GM23338 (cell line): ENCODE data around the gene MYO5B. TPM values are rescaled to one million over a fixed set of nuclear protein-coding genes. Genes with fewer than 3 reads are reported as not detected.

Source experiments
- ATAC-seq: fragments of 200-7000 bp; cut with Tn5 transposase; 3 replicates; pipeline ENCODE4 v1.9.1; 2020
- DNase-seq: peaks from one replicate; pipeline ENCODE4 v3.0.0-alpha.2; 2015; ENCODE audit warnings: low spot score
- H2AFZ ChIP-seq: fragments of 200-600 bp; sonication (generic); 2 replicates; pipeline ENCODE4 v1.8.0; 2016; ENCODE audit warnings: antibody characterized with exemption, mild to moderate bottlenecking, moderate library complexity
- H3F3A ChIP-seq: fragments of 200-600 bp; sonication (generic); replicated peaks from 2 replicates; pipeline ENCODE4 v1.8.0; 2017; ENCODE audit warnings: antibody characterized with exemption, mixed run types, low read depth
- H3K27ac ChIP-seq: fragments of 200-600 bp; sonication (generic); 2 replicates; pipeline ENCODE4 v1.6.1; 2016; ENCODE audit warnings: low read depth
- H3K27me3 ChIP-seq: fragments of 200-600 bp; sonication (generic); 2 replicates; pipeline ENCODE4 v1.8.0; 2016; ENCODE audit warnings: mild to moderate bottlenecking, mixed run types, moderate library complexity; ENCODE audit not compliant: insufficient read depth
- H3K36me3 ChIP-seq: fragments of 200-600 bp; sonication (generic); 2 replicates; pipeline ENCODE4 v1.8.0; 2016; ENCODE audit warnings: mild to moderate bottlenecking; ENCODE audit not compliant: insufficient read depth
- H3K4me1 ChIP-seq: fragments of 200-600 bp; sonication (generic); 2 replicates; pipeline ENCODE4 v1.8.0; 2016; ENCODE audit warnings: mild to moderate bottlenecking, moderate library complexity; ENCODE audit not compliant: insufficient read depth
- H3K4me2 ChIP-seq: fragments of 200-600 bp; sonication (generic); 2 replicates; pipeline ENCODE4 v1.7.1; 2017; ENCODE audit warnings: mixed run types
- H3K4me3 ChIP-seq: fragments of 200-600 bp; sonication (generic); 2 replicates; pipeline ENCODE4 v1.6.1; 2016; ENCODE audit warnings: mixed run types
- H3K79me2 ChIP-seq: fragments of 200-600 bp; sonication (generic); replicated peaks from 2 replicates; pipeline ENCODE4 v1.8.0; 2017; ENCODE audit warnings: mild to moderate bottlenecking; ENCODE audit not compliant: insufficient read depth
- H3K9me2 ChIP-seq: fragments of 200-600 bp; sonication (generic); 2 replicates; pipeline ENCODE4 v1.8.0; 2017; ENCODE audit not compliant: insufficient read depth
- H4K20me1 ChIP-seq: fragments of 200-600 bp; sonication (generic); replicated peaks from 2 replicates; pipeline ENCODE4 v1.8.0; 2017; ENCODE audit warnings: mild to moderate bottlenecking; ENCODE audit not compliant: insufficient read depth
- H3K27ac Mint-ChIP-seq: 2 replicates; pipeline ENCODE4 v1.8.0; 2020; ENCODE audit warnings: inconsistent platforms, mild to moderate bottlenecking, moderate library complexity, mixed read lengths
- H3K27me3 Mint-ChIP-seq: 3 replicates; pipeline ENCODE4 v1.8.0; 2022; ENCODE audit warnings: low read depth, mild to moderate bottlenecking, moderate library complexity, mixed read lengths, inconsistent platforms; ENCODE audit not compliant: insufficient read depth, poor library complexity
- H3K36me3 Mint-ChIP-seq: 3 replicates; pipeline ENCODE4 v1.8.0; 2021; ENCODE audit warnings: low read depth, mild to moderate bottlenecking, inconsistent platforms, moderate library complexity, mixed read lengths
- H3K4me1 Mint-ChIP-seq: 3 replicates; pipeline ENCODE4 v1.8.0; 2020; ENCODE audit warnings: mild to moderate bottlenecking, inconsistent platforms, mixed read lengths
- H3K4me3 Mint-ChIP-seq: 3 replicates; pipeline ENCODE4 v1.8.0; 2021; ENCODE audit warnings: moderate library complexity, mild to moderate bottlenecking, inconsistent platforms, mixed read lengths
- H3K9me3 Mint-ChIP-seq: 3 replicates; pipeline ENCODE4 v1.8.0; 2020; ENCODE audit warnings: moderate library complexity, mild to moderate bottlenecking, inconsistent platforms, mixed read lengths
- CREB1 ChIP-seq: fragments of 250-450 bp; sonication (Bioruptor Pico); IDR thresholded peaks from 2 replicates; pipeline ENCODE4 v1.5.0; 2020; ENCODE audit warnings: low read depth, mild to moderate bottlenecking, moderate library complexity
- CTCF ChIP-seq, 2 experiments: fragments of 200-600 bp in 1 of 2; sonication (generic) in 1 of 2; conservative IDR thresholded peaks; 2 replicates each; pipeline versions ENCODE4 v1.5.1 to v1.6.1; 2016 to 2017; ENCODE audit warnings: antibody characterized with exemption in 2 of 2, low read depth in 2 of 2, mild to moderate bottlenecking in 2 of 2, moderate library complexity in 1 of 2
- ETS1 ChIP-seq: IDR thresholded peaks from 2 replicates; pipeline ENCODE4 v1.6.1; 2016; ENCODE audit warnings: antibody characterized with exemption
- JUNB ChIP-seq: IDR thresholded peaks from one replicate; pipeline ENCODE4 v1.6.1; 2016; ENCODE audit warnings: antibody characterized with exemption; ENCODE audit not compliant: unreplicated experiment
- REST ChIP-seq: IDR thresholded peaks from one replicate; pipeline ENCODE4 v1.6.1; 2018; ENCODE audit warnings: antibody characterized with exemption; ENCODE audit not compliant: unreplicated experiment
- STAT1 ChIP-seq: IDR thresholded peaks from one replicate; pipeline ENCODE4 v1.6.1; 2016; ENCODE audit warnings: antibody characterized with exemption; ENCODE audit not compliant: unreplicated experiment
- ZNF331 ChIP-seq: fragments of 250-450 bp; sonication (Bioruptor Pico); IDR thresholded peaks from 2 replicates; pipeline ENCODE4 v1.5.0; 2020; ENCODE audit warnings: low read depth, mild to moderate bottlenecking, moderate library complexity
- ZNF462 ChIP-seq: fragments of 250-450 bp; sonication (Bioruptor Pico); IDR thresholded peaks from 2 replicates; pipeline ENCODE4 v1.5.0; 2020; ENCODE audit warnings: mild to moderate bottlenecking, moderate library complexity
- polyA plus RNA-seq: library from polyadenylated mRNA; unstranded; fragments of >200 nt; fragmentation: Nextera tagmentation; extraction: Ambion mirVana; gene quantifications from 2 replicates; pipeline ENCODE4 v1.2.1, GENCODE V29; 2016
- total RNA-seq: library from RNA; depleted of rRNA; stranded (reverse); fragments of >200 nt; shearing (Covaris generic); gene quantifications from 2 replicates; pipeline ENCODE4 v1.2.3, GENCODE V29; 2014

MYO5B gene
- total and polyA plus RNA-seq, 2 experiments from 2014 or later = 3.2 to 19.1 TPM

GRCh38 chr18:49875783-49876182 lies 319.2 kb downstream of the MYO5B start (continued):
- TF ChIP-seq CTCF (conservative IDR thresholded peaks at IDR 0.05; ENCODE audit: low read depth in 2 of 2) = no peak
- no peak for TF ChIP-seq ETS1
- no peak for TF ChIP-seq CREB1 (CRISPR knock-in tag)

- Histone ChIP-seq H3K27me3 (no peaks in the 10 kb centered on the region), H3K4me3 (no peak overlapping the region), H3K36me3 (no peaks in the 10 kb centered on the region), H3K9me2 (no peaks in the 10 kb centered on the region), H3K27ac (no peak overlapping the region), H3K79me2 (no peaks in the 10 kb centered on the region), H2AFZ (no peak overlapping the region), H3K4me1 (no peaks in the 10 kb centered on the region), H3F3A (no peaks in the 10 kb centered on the region), H3K4me2 (no peak overlapping the region), H4K20me1 (no peaks in the 10 kb centered on the region)
- peaks cover 3% of the 10 kb centered on the region for H3K27me3 Mint-ChIP-seq
- no peak for TF ChIP-seq STAT1
- no peaks in the 10 kb centered on the region for H3K36me3 Mint-ChIP-seq
- no peak overlapping the region for H3K4me3 Mint-ChIP-seq
- peaks cover 5% of the 10 kb centered on the region for H3K4me1 Mint-ChIP-seq
- DNase-seq (no peak), ATAC-seq (no peak)
- H3K9me3 Mint-ChIP-seq = no peaks in the 10 kb centered on the region
- H3K27ac Mint-ChIP-seq = no peak overlapping the region
Observed at GRCh38 chr18:49875155-49875554, 319.8 kb downstream of the MYO5B start.

GRCh38 chr18:49874238-49874637 lies 320.7 kb downstream of the MYO5B start:
- no peak overlapping the region for H3K4me3 Mint-ChIP-seq
- H3F3A ChIP-seq = no peaks in the 10 kb centered on the region
- DNase-seq (no peak), ATAC-seq (no peak)
- peaks cover 5% of the 10 kb centered on the region for H3K4me1 Mint-ChIP-seq
- H3K27me3 Mint-ChIP-seq = peaks cover 3% of the 10 kb centered on the region
- H3K27ac ChIP-seq = no peak overlapping the region
- no peaks in the 10 kb centered on the region for H3K36me3 ChIP-seq
- H3K4me3 ChIP-seq = no peak overlapping the region
- H4K20me1 ChIP-seq = no peaks in the 10 kb centered on the region
- H2AFZ ChIP-seq = no peak overlapping the region
- no peaks in the 10 kb centered on the region for H3K4me1 ChIP-seq
- H3K79me2 ChIP-seq = no peaks in the 10 kb centered on the region
- no peak overlapping the region for H3K4me2 ChIP-seq
- no peak overlapping the region for H3K27ac Mint-ChIP-seq
- H3K9me3 Mint-ChIP-seq = no peaks in the 10 kb centered on the region
- no peaks in the 10 kb centered on the region for H3K9me2 ChIP-seq
- no peaks in the 10 kb centered on the region for H3K27me3 ChIP-seq
- H3K36me3 Mint-ChIP-seq = no peaks in the 10 kb centered on the region
- no peak for TF ChIP-seq ZNF331
- no peak for TF ChIP-seq JUNB
- no peak for TF ChIP-seq REST
- TF ChIP-seq ZNF462 (CRISPR knock-in tag) = no peak
